Epithelial cell of prostate (primary cell): Measurements from ENCODE around the gene KIF4A.

Experiments
- DNase-seq: peaks from one replicate; pipeline ENCODE4 v3.0.0-alpha.2; 2011; ENCODE audit warnings: low read depth, low spot score
- H3K27ac ChIP-seq: fragments of 450-650 bp; 2 replicates; pipeline ENCODE4 v1.5.1; 2017; ENCODE audit warnings: mild to moderate bottlenecking

Gene KIF4A

GRCh38 chrX:70464051-70464450, 174.1 kb downstream of the KIF4A start:
- no peak overlapping the region for H3K27ac ChIP-seq
- DNase-seq: no peak

GRCh38 chrX:70466968-70467367, 177.1 kb downstream of the KIF4A start:
- H3K27ac ChIP-seq: no peak overlapping the region
- DNase-seq: no peak

GRCh38 chrX:70468709-70469108, 178.8 kb downstream of the KIF4A start:
- no peak overlapping the region for H3K27ac ChIP-seq
- no peak for DNase-seq
